Measurements from ENCODE around the gene OXT. TPM values are rescaled to one million over a fixed set of nuclear protein-coding genes. Genes with fewer than 3 reads are reported as not detected.
"Not testable (repeated sequence)": the region's sequence is repeated elsewhere in the genome, so short reads cannot be mapped to it uniquely, and the experiment has no call there.

The OXT gene
- polyA plus RNA-seq, 3 donors, result 1.9 TPM; not detected in 2

DNA sequence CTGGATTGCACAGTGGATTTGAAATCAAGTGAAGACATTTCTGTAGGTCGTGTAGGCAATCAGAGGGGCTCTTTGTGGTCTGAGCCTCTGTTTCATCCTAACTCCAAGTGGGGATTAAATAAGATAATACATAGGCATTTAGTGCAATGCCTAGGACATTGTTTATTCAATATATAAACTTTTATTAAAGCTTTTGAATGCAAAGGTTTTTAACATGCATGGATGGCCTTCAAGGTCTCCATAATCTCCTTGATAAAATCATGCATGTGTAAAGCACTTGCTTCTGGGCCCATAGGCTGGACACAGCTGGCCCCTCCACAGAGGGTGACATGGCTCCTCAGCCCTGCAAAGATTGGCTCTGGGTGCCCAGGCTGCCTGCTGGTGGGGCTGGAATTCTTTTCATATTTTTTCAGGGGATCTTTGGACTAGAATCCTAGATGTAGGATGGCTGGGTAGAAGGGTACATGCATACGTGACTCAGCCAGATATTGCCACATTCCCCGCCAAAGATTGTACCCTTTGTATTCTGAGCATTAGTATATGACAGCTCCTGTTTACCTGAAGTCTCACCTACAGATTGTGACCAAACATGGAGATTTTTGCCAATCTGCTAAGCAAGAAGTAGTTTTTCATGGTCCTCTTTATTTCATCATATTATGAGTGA, 32.1 kb downstream of the OXT start:
- 60 to 63% (median 61%) methylated on average over 3 of the region's 3 CpGs for WGBS, 3 donors

GRCh38 chr20:3105256-3106137, 34.1 kb downstream of the OXT start:
- 94 to 96% (median 95%) methylated on average over 18 of the region's 18 CpGs for WGBS, 3 donors
- no peak overlapping the region for H3K27ac ChIP-seq (ENCODE audit: low read depth, low read length)

More for the DNA sequence above, 32.1 kb downstream of the OXT start:
- no peak overlapping the region for H3K27ac ChIP-seq (ENCODE audit: low read depth, low read length)

GRCh38 chr20:3106185-3106584, 34.8 kb downstream of the OXT start:
- WGBS, 3 donors, result 87 to 97% (median 88%) methylated on average over 3 of the region's 3 CpGs
- no peak overlapping the region for H3K27ac ChIP-seq (ENCODE audit: low read depth, low read length)

- H3K27ac ChIP-seq (ENCODE audit: low read depth, low read length), result no peak overlapping the region
- WGBS, 3 donors, result 55 to 79% (median 59%) methylated on average over 14 of the region's 14 CpGs
Measured at GRCh38 chr20:3106658-3107463, 35.4 kb downstream of the OXT start.

DNA sequence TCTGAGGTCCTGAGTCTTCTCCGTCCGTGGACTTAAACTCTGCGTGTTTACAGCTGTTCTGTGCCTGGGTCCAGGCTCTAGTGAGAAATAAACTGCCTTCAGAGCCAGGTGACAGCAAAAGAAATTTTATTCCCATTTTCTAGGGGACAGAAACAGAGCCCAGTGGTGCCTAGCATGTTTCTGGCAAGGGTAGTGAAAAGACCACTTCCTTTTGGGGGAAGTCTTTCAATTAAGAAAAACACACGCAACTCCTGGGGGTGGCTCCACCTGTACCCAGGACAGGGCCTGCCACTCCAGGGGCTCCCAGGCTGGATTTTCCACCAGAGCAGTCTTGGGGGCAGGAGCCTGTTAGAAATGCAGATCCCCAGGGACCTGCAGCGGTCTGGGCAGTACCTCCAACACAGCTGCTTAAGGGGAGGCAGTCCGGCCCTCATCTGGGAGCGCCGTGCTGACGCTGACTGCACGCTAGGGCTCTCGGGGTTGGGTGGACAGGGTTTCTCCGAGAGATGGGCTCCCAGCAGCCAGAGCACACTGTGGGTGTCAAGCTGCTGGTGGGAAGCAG, 36.1 kb downstream of the OXT start:
- H3K27ac ChIP-seq (ENCODE audit: low read depth, low read length), result no peak overlapping the region
- WGBS, 3 donors, result 79 to 95% (median 83%) methylated on average over 12 of the region's 12 CpGs

- WGBS, 3 donors, result 88 to 92% (median 92%) methylated on average over 23 of the region's 23 CpGs
- H3K27ac ChIP-seq (ENCODE audit: low read depth, low read length), result no peak overlapping the region
Measured at GRCh38 chr20:3109350-3110302, 38.2 kb downstream of the OXT start.

- WGBS, 3 donors, result 78 to 93% (median 89%) methylated on average over 7 of the region's 7 CpGs
- H3K27ac ChIP-seq (ENCODE audit: low read depth, low read length), result no peak overlapping the region
Measured at GRCh38 chr20:3111507-3111906, 40.1 kb downstream of the OXT start.

DNA sequence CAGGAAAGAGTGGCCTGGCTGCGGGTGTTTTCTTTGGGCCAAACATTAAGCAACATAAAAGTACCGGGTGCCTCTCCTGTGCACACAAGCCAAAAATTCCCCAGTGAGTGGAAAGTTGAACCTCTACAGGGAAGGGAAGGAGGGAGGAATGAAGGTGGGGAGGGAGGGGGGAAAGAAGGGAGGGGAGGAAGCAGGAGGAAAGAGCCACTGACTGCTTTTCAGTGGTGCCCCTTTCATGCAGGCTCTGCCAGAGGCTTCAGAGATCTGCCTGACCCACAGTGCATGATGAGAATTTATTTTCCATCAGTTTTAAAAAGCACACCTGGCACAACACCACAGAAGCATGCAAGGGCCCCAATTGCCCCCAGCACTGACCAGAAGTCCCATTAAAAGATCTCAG, 40.6 kb downstream of the OXT start:
- WGBS, 3 donors, result 42 to 95% (median 54%) methylated on average over 2 of the region's 2 CpGs
- no peak overlapping the region for H3K27ac ChIP-seq (ENCODE audit: low read depth, low read length)

DNA sequence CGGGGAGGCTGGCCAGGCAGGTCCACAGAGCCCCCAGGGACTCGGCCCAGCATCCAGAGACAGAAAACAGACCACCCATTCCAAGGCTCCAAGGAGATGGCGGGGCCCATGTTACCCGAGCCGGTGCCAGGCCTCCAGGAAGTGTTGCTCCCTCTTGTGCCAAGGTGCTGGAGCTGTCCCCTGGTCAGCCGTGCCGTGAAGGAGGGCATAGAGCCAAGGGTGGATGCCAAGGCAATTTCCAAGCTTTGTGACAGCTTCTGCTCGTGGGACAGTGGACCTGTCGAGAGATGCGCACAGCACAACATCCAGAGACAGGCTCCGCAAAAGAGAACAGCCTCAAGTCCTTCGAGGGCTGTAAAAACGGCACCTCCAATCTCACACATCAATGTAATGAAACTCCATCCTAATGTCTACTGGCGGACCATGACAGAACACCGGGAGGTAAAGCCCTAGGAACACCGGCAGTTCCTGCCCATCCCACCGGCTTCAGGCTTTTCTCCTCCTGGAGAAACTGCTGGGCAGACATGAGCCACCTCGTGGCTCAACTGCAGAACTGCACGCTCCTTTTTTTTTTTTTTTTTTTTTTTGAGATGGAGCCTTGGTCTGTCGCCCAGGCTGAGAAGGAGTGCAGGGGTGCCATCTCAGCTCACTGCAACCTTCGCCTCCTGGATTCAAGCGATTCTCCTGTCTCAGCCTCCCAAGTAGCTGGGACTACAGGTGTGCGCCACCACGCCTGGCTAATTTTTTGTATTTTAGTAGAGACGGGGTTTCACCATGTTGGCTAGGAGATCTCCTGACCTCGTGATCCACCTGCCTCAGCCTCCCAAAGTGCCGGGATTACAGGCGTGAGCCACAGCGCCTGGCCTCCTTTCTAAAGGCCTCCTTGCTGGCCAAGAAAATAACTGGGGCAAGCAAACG, 44.0 kb downstream of the OXT start:
- H3K27ac ChIP-seq (ENCODE audit: low read depth, low read length), result no peak overlapping the region
- 46 to 52% (median 51%) methylated on average over 30 of the region's 30 CpGs for WGBS, 3 donors

GRCh38 chr20:3116341-3116740, 44.9 kb downstream of the OXT start:
- H3K27ac ChIP-seq (ENCODE audit: low read depth, low read length), result no peak overlapping the region
- 78 to 88% (median 85%) methylated on average over 4 of the region's 4 CpGs for WGBS, 3 donors

GRCh38 chr20:3117839-3118379, 46.5 kb downstream of the OXT start:
- 42 to 59% (median 46%) methylated on average over 14 of the region's 14 CpGs for WGBS, 3 donors
- not testable (repeated sequence) for H3K27ac ChIP-seq (ENCODE audit: low read depth, low read length)

GRCh38 chr20:3119044-3119443, 47.6 kb downstream of the OXT start:
- no peak overlapping the region for H3K27ac ChIP-seq (ENCODE audit: low read depth, low read length)
- WGBS, 3 donors, result 65 to 75% (median 70%) methylated on average over 5 of the region's 5 CpGs

GRCh38 chr20:3121271-3121911, 50.0 kb downstream of the OXT start:
- WGBS, 3 donors, result 55 to 82% (median 62%) methylated on average over 11 of the region's 11 CpGs
- no peak overlapping the region for H3K27ac ChIP-seq (ENCODE audit: low read depth, low read length)
